ENCODE data around the gene CPNE8. TPM values are rescaled to one million over a fixed set of nuclear protein-coding genes. Genes with fewer than 3 reads are reported as not detected.

CPNE8 gene
- total RNA-seq, 3 donors from 2014 or later, result 11.3 to 29.8 (median 28.3) TPM

DNA sequence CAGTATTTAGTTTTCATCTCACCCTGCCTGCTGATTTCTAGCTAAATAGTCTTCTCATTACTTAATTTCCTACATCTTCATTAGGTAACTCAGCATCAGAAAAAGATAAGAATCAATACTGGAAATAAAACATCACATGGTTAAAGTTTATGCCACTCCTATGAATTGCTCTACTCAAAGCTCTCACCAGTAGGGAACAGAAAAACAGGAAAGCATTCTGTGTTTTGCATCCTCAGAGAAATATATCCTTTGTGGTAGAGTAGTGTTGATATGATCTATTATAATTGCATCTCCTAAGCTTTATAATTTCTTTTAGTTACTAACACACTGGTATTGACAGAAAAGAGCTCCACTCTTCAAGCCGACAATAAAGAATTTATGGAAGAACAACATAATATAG is 9.9 kb downstream of the CPNE8 start:
- H3K4me3 ChIP-seq, result no peak overlapping the region
- H3K9me3 ChIP-seq, result no peaks in the 10 kb centered on the region
- no peak for DNase-seq (ENCODE audit: low spot score in 2 of 2)
- no peaks in the 10 kb centered on the region for H3K27me3 ChIP-seq
- no peaks in the 10 kb centered on the region for H3K4me1 ChIP-seq
- H3K36me3 ChIP-seq, result no peaks in the 10 kb centered on the region
- intact Hi-C loops (cut with DNase I; ENCODE audit: low total_unique reads), result no loop called here
- no peak for TF ChIP-seq POLR2A (IDR thresholded peaks at IDR 0.05)
- TF ChIP-seq, protein P1, sequence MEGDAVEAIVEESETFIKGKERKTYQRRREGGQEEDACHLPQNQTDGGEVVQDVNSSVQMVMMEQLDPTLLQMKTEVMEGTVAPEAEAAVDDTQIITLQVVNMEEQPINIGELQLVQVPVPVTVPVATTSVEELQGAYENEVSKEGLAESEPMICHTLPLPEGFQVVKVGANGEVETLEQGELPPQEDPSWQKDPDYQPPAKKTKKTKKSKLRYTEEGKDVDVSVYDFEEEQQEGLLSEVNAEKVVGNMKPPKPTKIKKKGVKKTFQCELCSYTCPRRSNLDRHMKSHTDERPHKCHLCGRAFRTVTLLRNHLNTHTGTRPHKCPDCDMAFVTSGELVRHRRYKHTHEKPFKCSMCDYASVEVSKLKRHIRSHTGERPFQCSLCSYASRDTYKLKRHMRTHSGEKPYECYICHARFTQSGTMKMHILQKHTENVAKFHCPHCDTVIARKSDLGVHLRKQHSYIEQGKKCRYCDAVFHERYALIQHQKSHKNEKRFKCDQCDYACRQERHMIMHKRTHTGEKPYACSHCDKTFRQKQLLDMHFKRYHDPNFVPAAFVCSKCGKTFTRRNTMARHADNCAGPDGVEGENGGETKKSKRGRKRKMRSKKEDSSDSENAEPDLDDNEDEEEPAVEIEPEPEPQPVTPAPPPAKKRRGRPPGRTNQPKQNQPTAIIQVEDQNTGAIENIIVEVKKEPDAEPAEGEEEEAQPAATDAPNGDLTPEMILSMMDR (IDR thresholded peaks at IDR 0.05), result no peak
- no peak for TF ChIP-seq POLR2AphosphoS5 (IDR thresholded peaks at IDR 0.05)
- no peak overlapping the region for H3K27ac ChIP-seq

DNA sequence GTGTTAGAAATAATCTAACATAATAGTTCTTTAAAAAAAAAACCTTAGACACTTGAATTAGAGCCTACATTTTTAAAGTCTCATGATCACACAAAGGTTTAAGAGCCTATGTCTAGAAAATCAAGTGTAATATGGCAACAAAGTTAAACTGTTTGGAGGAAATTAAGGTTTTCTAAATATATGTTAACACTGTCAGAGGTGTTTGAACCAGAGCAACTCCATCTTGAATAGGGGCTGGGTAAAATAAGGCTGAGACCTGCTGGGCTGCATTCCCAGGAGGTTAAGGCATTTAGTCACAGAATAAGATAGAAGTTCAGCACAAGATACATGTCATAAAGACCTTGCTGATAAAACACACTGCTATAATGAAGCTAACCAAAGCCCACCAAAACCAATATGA is 12.4 kb downstream of the CPNE8 start:
- TF ChIP-seq, protein P1 (IDR thresholded peaks at IDR 0.05), result no peak
- TF ChIP-seq POLR2A (IDR thresholded peaks at IDR 0.05) (no peak), POLR2AphosphoS5 (IDR thresholded peaks at IDR 0.05) (no peak)

DNA sequence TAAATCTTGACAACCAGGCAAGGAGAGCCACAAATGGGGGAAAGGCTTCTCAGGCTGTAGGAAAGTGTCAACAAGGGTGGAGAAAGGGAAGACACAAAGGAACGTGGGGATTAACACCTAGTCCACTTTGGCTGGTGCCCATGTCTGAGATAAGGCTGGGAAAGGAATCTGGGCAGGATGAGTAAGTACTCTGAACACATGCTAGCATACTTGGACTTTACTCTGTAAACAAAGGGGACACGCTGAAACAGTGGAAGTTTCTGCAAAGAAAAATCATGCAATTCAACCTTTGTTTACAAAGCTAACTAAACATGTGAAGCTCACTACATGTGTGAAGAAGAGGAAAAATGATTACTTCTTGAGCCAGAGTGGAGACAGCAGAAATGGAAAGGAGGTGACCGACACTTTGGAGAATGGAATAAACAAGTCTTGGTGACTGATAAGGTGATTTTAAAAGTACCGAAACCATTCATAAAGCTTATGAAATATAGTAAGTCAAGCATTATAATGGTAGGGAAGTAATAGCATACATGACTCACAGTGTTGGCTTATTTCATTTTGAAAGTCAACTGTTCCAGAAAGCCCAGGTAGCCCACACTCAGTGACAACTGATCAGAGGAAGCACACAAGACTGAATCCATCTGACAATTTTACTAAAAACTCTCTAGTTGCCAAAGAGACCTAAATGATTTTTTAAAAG is 13.2 kb downstream of the CPNE8 start:
- DNase-seq (ENCODE audit: low spot score in 2 of 2), result no peak
- intact Hi-C loops (cut with DNase I; ENCODE audit: low total_unique reads), result no loop called here
- H3K4me1 ChIP-seq, result no peaks in the 10 kb centered on the region
- H3K27ac ChIP-seq, result no peak overlapping the region
- H3K9me3 ChIP-seq, result no peaks in the 10 kb centered on the region
- no peaks in the 10 kb centered on the region for H3K36me3 ChIP-seq
- TF ChIP-seq, protein P1 (IDR thresholded peaks at IDR 0.05), result no peak
- TF ChIP-seq POLR2AphosphoS5 (IDR thresholded peaks at IDR 0.05), result no peak
- TF ChIP-seq POLR2A (IDR thresholded peaks at IDR 0.05), result no peak
- no peaks in the 10 kb centered on the region for H3K27me3 ChIP-seq
- H3K4me3 ChIP-seq, result no peak overlapping the region

More for the DNA sequence above, 12.4 kb downstream of the CPNE8 start:
- no peaks in the 10 kb centered on the region for H3K9me3 ChIP-seq
- no peaks in the 10 kb centered on the region for H3K36me3 ChIP-seq
- H3K27me3 ChIP-seq, result no peaks in the 10 kb centered on the region
- no peak overlapping the region for H3K4me3 ChIP-seq
- no peak for DNase-seq (ENCODE audit: low spot score in 2 of 2)
- intact Hi-C loops (cut with DNase I; ENCODE audit: low total_unique reads), result no loop called here
- H3K4me1 ChIP-seq, result no peaks in the 10 kb centered on the region
- no peak overlapping the region for H3K27ac ChIP-seq

DNA sequence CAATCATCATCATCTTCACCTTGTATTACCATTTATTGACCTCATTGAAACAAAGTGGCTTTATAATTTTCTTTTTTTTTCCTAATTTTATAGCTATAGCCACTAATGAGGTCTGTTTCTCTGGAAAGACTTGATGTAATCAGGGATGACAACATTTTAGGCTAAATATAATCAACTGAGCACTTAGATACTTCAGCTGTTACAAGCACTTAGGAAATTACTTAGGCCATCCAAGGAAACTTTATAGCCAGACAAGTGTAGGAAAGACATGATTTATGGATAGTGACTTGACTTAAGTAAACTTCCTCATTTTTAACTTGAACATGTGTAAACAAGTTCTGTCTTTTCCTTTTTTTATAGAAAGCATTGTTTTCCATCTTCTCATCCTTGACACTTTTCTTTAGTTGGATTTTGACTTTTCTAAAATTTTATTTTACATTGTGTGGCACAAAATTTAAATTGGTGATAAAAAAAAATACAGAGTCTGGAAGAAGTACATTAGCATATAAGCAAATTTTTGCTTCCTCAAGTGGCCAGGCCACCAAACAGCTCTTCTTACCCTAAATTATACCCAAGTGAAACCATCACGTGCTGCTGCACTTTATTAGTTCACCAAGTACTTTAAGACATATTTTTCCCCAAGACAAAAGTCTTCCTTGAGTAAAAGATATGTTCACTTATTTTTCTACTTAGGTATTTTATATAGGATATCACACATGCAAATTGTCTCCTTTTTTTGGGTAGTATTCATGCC is 15.1 kb downstream of the CPNE8 start:
- no peak for DNase-seq (ENCODE audit: low spot score in 2 of 2)
- Histone ChIP-seq H3K36me3 (no peaks in the 10 kb centered on the region), H3K9me3 (no peaks in the 10 kb centered on the region), H3K4me1 (no peaks in the 10 kb centered on the region), H3K27me3 (no peaks in the 10 kb centered on the region), H3K27ac (no peak overlapping the region), H3K4me3 (no peak overlapping the region)
- TF ChIP-seq, protein P1 (IDR thresholded peaks at IDR 0.05), result no peak
- no peak for TF ChIP-seq POLR2AphosphoS5 (IDR thresholded peaks at IDR 0.05)
- TF ChIP-seq POLR2A (IDR thresholded peaks at IDR 0.05), result no peak
- intact Hi-C loops (cut with DNase I; ENCODE audit: low total_unique reads), result no loop called here

DNA sequence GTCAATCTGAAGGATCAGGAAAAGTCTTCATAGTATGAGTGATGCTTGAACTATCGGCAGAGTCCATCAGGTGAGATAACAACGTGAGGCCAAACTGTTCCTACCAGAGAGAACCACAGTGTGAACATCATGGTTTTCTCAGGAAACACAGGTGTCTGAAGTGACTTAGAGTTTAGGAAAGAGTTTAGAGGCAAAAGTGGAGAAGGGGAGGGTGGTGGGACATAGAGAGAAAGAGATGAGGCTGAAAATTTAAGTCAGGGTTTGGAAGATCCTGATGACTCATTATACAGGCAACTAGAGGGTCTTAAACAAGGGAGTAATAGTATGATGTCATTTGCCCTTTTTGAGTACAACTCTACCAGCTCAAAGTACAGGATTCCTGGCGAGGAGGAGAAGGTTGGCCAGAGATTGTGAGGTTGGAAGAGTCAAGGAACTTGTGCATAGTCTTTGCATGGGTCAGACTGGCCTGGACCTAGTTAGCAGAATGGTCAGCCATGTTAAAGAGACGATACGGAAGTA is 16.0 kb downstream of the CPNE8 start:
- H3K27ac ChIP-seq, result no peak overlapping the region
- intact Hi-C loops (cut with DNase I; ENCODE audit: low total_unique reads), result no loop called here
- TF ChIP-seq, protein P1 (IDR thresholded peaks at IDR 0.05), result no peak
- TF ChIP-seq POLR2A (IDR thresholded peaks at IDR 0.05) (no peak), POLR2AphosphoS5 (IDR thresholded peaks at IDR 0.05) (no peak)

More for the DNA sequence above, 16.0 kb downstream of the CPNE8 start:
- Histone ChIP-seq H3K4me3 (no peak overlapping the region), H3K4me1 (no peaks in the 10 kb centered on the region), H3K9me3 (no peaks in the 10 kb centered on the region), H3K36me3 (no peaks in the 10 kb centered on the region), H3K27me3 (no peaks in the 10 kb centered on the region)
- no peak for DNase-seq (ENCODE audit: low spot score in 2 of 2)
